GM12872 (cell line): ENCODE measurements around the gene ZNF628.

Experiments used
- CTCF ChIP-seq: IDR thresholded peaks from 3 replicates; pipeline ENCODE4 v1.5.1; 2011; ENCODE audit warnings: low read depth, mild to moderate bottlenecking, low read length, moderate library complexity; ENCODE audit not compliant: insufficient read depth

Gene ZNF628

GRCh38 chr19:55487924-55488687 lies 11.7 kb downstream of the ZNF628 start, which contains the start of gene SSC5D:
SSC5D (plus strand) TSS chr19:55488436; CDS start chr19:55488590, 154 bp downstream.
- TF ChIP-seq CTCF: no peak

GRCh38 chr19:55488986-55489710 lies 12.7 kb downstream of the ZNF628 start:
- TF ChIP-seq CTCF: no peak

GRCh38 chr19:55489711-55490477 lies 13.5 kb downstream of the ZNF628 start:
- no peak for TF ChIP-seq CTCF

GRCh38 chr19:55490478-55491432 lies 14.3 kb downstream of the ZNF628 start:
- TF ChIP-seq CTCF: no peak

GRCh38 chr19:55491546-55492360 lies 15.3 kb downstream of the ZNF628 start:
- no peak for TF ChIP-seq CTCF

- no peak for TF ChIP-seq CTCF
Observed at GRCh38 chr19:55492362-55492944, 16.0 kb downstream of the ZNF628 start.
